CD14-positive monocyte (primary cell): ENCODE measurements around the gene NRXN3. TPM values are rescaled to one million over a fixed set of nuclear protein-coding genes. Genes with fewer than 3 reads are reported as not detected.

Source experiments
- DNase-seq, 3 donors: peaks; one replicate each; pipeline ENCODE4 v3.0.0-alpha.2; 2011 to 2022
- H2AFZ ChIP-seq: 2 replicates; pipeline ENCODE4 v1.6.0; 2012; ENCODE audit warnings: mild to moderate bottlenecking, low read depth, low read length, inconsistent platforms; ENCODE audit not compliant: insufficient read depth, poor library complexity, severe bottlenecking
- H3K27ac ChIP-seq, 2 donors: 1 replicate in 1 of 2; 2 replicates in 1 of 2; pipeline ENCODE4 v1.5.1; 2012 to 2013; ENCODE audit warnings: low read length in 2 of 2, control low read depth in 1 of 2, inconsistent platforms in 1 of 2, low read depth in 1 of 2, mild to moderate bottlenecking in 1 of 2
- H3K27me3 ChIP-seq, 2 donors: one replicate each; pipeline versions ENCODE4 v1.6.0 to v1.6.1; 2011 to 2013; ENCODE audit warnings: low read length in 2 of 2; ENCODE audit not compliant: control insufficient read depth in 2 of 2, insufficient read depth in 2 of 2
- H3K36me3 ChIP-seq, 2 donors: replicated peaks in 1 of 2; 1 replicate in 1 of 2; 2 replicates in 1 of 2; pipeline versions ENCODE4 v1.5.1 to v1.6.1; 2012 to 2013; ENCODE audit warnings: low read length in 2 of 2, control low read depth in 1 of 2, inconsistent platforms in 1 of 2, mild to moderate bottlenecking in 1 of 2; ENCODE audit not compliant: insufficient read depth in 2 of 2, control insufficient read depth in 1 of 2
- H3K4me1 ChIP-seq, 2 donors: 1 replicate in 1 of 2; 2 replicates in 1 of 2; pipeline versions ENCODE4 v1.5.1 to v1.6.1; 2012 to 2013; ENCODE audit warnings: low read length in 2 of 2, control low read depth in 1 of 2, inconsistent platforms in 1 of 2, mild to moderate bottlenecking in 1 of 2, moderate library complexity in 1 of 2; ENCODE audit not compliant: insufficient read depth in 2 of 2, control insufficient read depth in 1 of 2
- H3K4me2 ChIP-seq: replicated peaks from 2 replicates; pipeline ENCODE3; 2012; ENCODE audit warnings: low read length, moderate library complexity, mild to moderate bottlenecking; ENCODE audit not compliant: poor library complexity, severe bottlenecking; ENCODE audit errors: extremely low read depth
- H3K4me3 ChIP-seq, 3 experiments: fragments of 200-600 bp in 1 of 3; sonication (generic) in 1 of 3; replicated peaks in 1 of 3; 1 replicate in 2 of 3; 2 replicates in 1 of 3; pipeline ENCODE4 v1.5.1; 2011 to 2013; ENCODE audit warnings: low read length in 3 of 3, mild to moderate bottlenecking in 3 of 3, control low read depth in 2 of 3, low read depth in 2 of 3, inconsistent platforms in 1 of 3, moderate library complexity in 1 of 3
- H3K79me2 ChIP-seq: 2 replicates; pipeline ENCODE4 v1.6.0; 2012; ENCODE audit warnings: mild to moderate bottlenecking, control low read depth, inconsistent platforms, low read length, moderate library complexity; ENCODE audit not compliant: insufficient read depth
- H3K9ac ChIP-seq: 2 replicates; pipeline ENCODE4 v1.6.0; 2017; ENCODE audit warnings: low read length, mild to moderate bottlenecking; ENCODE audit not compliant: insufficient read depth, poor library complexity, severe bottlenecking
- H3K9me3 ChIP-seq, 2 donors: replicated peaks in 1 of 2; 1 replicate in 1 of 2; 2 replicates in 1 of 2; pipeline versions ENCODE4 v1.5.1 to v1.6.1; 2012 to 2013; ENCODE audit warnings: low read length in 2 of 2, control low read depth in 1 of 2; ENCODE audit not compliant: control insufficient read depth in 1 of 2, insufficient read depth in 1 of 2
- H4K20me1 ChIP-seq: 2 replicates; pipeline ENCODE4 v1.6.0; 2012; ENCODE audit warnings: mild to moderate bottlenecking, low read length, control low read depth, moderate library complexity; ENCODE audit not compliant: insufficient read depth
- H3K27ac Mint-ChIP-seq, 7 donors: one replicate each; pipeline ENCODE4 v1.8.0; 2020; ENCODE audit warnings: mild to moderate bottlenecking in 7 of 7, mixed read lengths in 7 of 7, moderate library complexity in 6 of 7, inconsistent platforms in 2 of 7
- H3K27me3 Mint-ChIP-seq, 3 donors: one replicate each; pipeline ENCODE4 v1.8.0; 2021 to 2022; ENCODE audit warnings: low read depth in 3 of 3, mild to moderate bottlenecking in 3 of 3, mixed read lengths in 3 of 3, moderate library complexity in 3 of 3, inconsistent platforms in 1 of 3
- H3K36me3 Mint-ChIP-seq, 2 donors: one replicate each; pipeline ENCODE4 v1.8.0; 2020; ENCODE audit warnings: mixed read lengths in 2 of 2, inconsistent platforms in 1 of 2, mild to moderate bottlenecking in 1 of 2
- H3K4me1 Mint-ChIP-seq: one replicate; pipeline ENCODE4 v1.8.0; 2020; ENCODE audit warnings: mild to moderate bottlenecking, mixed read lengths
- H3K4me3 Mint-ChIP-seq, 2 donors: one replicate each; pipeline ENCODE4 v1.8.0; 2020; ENCODE audit warnings: mild to moderate bottlenecking in 2 of 2, mixed read lengths in 2 of 2, moderate library complexity in 1 of 2
- H3K9me3 Mint-ChIP-seq, 7 donors: one replicate each; pipeline ENCODE4 v1.8.0; 2020 to 2022; ENCODE audit warnings: mixed read lengths in 7 of 7, mild to moderate bottlenecking in 6 of 7, moderate library complexity in 6 of 7, inconsistent platforms in 2 of 7
- CTCF ChIP-seq: fragments of 200-600 bp; IDR thresholded peaks from one replicate; pipeline ENCODE4 v1.8.0; 2022; ENCODE audit warnings: antibody characterized with exemption, mild to moderate bottlenecking
- WGBS: methylation state at CpG from one replicate; pipeline ENCODE4 v1.1.5; 2013; ENCODE audit warnings: missing lambda C conversion rate; ENCODE audit not compliant: insufficient coverage; 5-methylcytosine and 5-hydroxymethylcytosine counted together
- intact Hi-C, 2 donors: fragments of 100-400 bp; cut with micrococcal nuclease; formaldehyde crosslinking; loops; one replicate each; pipeline versions ENCODE4 v1.15.0 to v1.15.1; 2023
- polyA plus RNA-seq, 3 donors: library from polyadenylated mRNA; depleted of rRNA in 1 of 3; unstranded in 2 of 3; stranded (reverse) in 1 of 3; fragments of 300-500 nt in 2 of 3; fragments of >200 nt in 1 of 3; fragmentation: Illumina TruSeq in 2 of 3; gene quantifications; 1 replicate in 2 of 3; 2 replicates in 1 of 3; pipeline ENCODE4 v1.2.3, GENCODE V29; 2012 to 2021

The NRXN3 gene
- polyA plus RNA-seq, 3 donors, result not detected

- no peaks in the 10 kb centered on the region for H4K20me1 ChIP-seq
- Mint-ChIP-seq H3K4me1 (no peaks in the 10 kb centered on the region), H3K9me3 (no peaks in the 10 kb centered on the region), H3K36me3 (no peaks in the 10 kb centered on the region), H3K4me3 (no peak overlapping the region), H3K27ac (no peak overlapping the region), H3K27me3 (peaks cover 1 to 6% (median 4%) of the 10 kb centered on the region in 3 donors)
- H3K27ac ChIP-seq, result no peak overlapping the region
- H3K9me3 ChIP-seq, result no peaks in the 10 kb centered on the region
- no peaks in the 10 kb centered on the region for H3K79me2 ChIP-seq
- peak; percentile 29 for TF ChIP-seq CTCF
- no peak overlapping the region for H3K4me3 ChIP-seq
- WGBS, result 17% methylated on average over 1 of the region's 5 CpGs
- intact Hi-C loops, result no loop called here
- no peaks in the 10 kb centered on the region for H3K27me3 ChIP-seq
- no peak overlapping the region for H3K4me2 ChIP-seq
- no peaks in the 10 kb centered on the region for H3K4me1 ChIP-seq
- no peak for DNase-seq
- no peaks in the 10 kb centered on the region for H3K36me3 ChIP-seq
- no peak overlapping the region for H3K9ac ChIP-seq
- no peak overlapping the region for H2AFZ ChIP-seq
These were observed 731.9 kb downstream of the NRXN3 start for GRCh38 chr14:78902010-78902623.

- Histone ChIP-seq H2AFZ (no peak overlapping the region), H3K27ac (no peak overlapping the region), H3K9ac (no peak overlapping the region), H3K79me2 (no peaks in the 10 kb centered on the region), H3K4me1 (no peaks in the 10 kb centered on the region), H3K36me3 (no peaks in the 10 kb centered on the region), H3K4me2 (no peak overlapping the region), H3K4me3 (no peak overlapping the region), H3K9me3 (no peaks in the 10 kb centered on the region), H3K27me3 (no peaks in the 10 kb centered on the region), H4K20me1 (no peaks in the 10 kb centered on the region)
- no CpG with 5 or more reads among the region's 3 CpGs for WGBS
- intact Hi-C loops, result no loop called here
- no peak for DNase-seq
- no peak overlapping the region for H3K27ac Mint-ChIP-seq
- TF ChIP-seq CTCF, result no peak
- no peak overlapping the region for H3K4me3 Mint-ChIP-seq
- no peaks in the 10 kb centered on the region for H3K36me3 Mint-ChIP-seq
- H3K9me3 Mint-ChIP-seq, result no peaks in the 10 kb centered on the region
- no peaks in the 10 kb centered on the region for H3K4me1 Mint-ChIP-seq
- H3K27me3 Mint-ChIP-seq, result peaks cover 0 to 6% (median 4%) of the 10 kb centered on the region in 3 donors
These were observed 733.9 kb downstream of the NRXN3 start for GRCh38 chr14:78904094-78904493.
